Stimulated activated CD4-positive, alpha-beta T cell treated with anti-CD3 and anti-CD28 coated beads, Interleukin-1b, Interleukin-23, amount 100 ng/mL, for 24 hours (primary cell): ENCODE data around the gene INPP5A.
"Not testable (repeated sequence)": the region's sequence is repeated elsewhere in the genome, so short reads cannot be mapped to it uniquely, and the experiment has no call there.

ENCODE experiments used
- DNase-seq, 4 experiments: peaks; one replicate each; pipeline ENCODE4 v3.0.0-alpha.2; 2020; ENCODE audit warnings: low read depth in 4 of 4, low spot score in 1 of 4

The INPP5A gene

GRCh38 chr10:132808383-132809231 lies 271.0 kb downstream of the INPP5A start:
- DNase-seq = no peak

- no peak for DNase-seq
Measured at GRCh38 chr10:132809232-132810140, 271.9 kb downstream of the INPP5A start.

GRCh38 chr10:132810141-132810806 lies 272.7 kb downstream of the INPP5A start:
- no peak for DNase-seq

DNA sequence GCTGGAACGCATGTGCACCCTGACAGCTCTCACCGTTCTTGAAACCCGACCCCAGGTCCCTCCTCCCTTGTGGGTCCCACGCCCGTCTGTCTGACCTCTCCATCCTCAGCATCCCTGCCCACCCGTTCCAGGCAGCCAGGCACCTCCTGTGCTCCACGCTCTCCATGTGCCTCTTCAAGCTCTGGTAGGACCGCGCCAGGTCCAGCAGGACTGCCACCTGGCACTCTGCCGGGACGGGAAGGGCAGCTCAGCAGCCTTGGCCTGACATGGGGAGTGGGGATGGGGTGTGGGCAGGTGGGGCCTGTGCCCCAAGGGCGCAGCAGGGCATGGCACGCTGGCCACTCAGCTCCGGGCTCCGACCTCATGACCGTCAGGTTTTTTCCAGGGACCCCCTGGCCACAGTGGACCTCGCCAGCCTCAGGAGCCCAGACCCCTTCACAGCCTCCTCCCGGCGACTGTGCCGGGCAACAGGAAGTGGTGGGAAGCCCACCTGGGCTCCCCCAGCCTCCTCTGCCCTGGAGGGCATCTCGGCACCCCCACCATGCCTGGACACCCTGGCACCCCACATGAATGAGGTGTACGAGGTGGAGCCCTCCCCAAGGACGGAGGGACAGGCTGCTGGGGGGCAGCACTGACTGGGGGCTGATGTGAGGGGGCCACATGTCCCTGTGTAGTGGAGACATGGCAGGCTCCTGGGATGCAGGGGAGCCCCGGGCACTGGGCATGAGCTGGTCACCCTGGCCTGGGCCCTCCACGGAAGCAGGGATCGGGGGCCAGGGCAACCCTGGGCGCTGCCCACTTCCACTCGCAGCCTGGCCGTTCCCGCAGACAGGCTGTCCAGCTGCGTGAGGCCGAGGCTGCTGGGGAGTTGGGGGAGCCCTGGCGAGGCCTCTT lies 273.5 kb downstream of the INPP5A start:
- DNase-seq = no peak

- no peak for DNase-seq
Measured at GRCh38 chr10:132811891-132812481, 274.4 kb downstream of the INPP5A start.

- no peak for DNase-seq
Measured at GRCh38 chr10:132812520-132812919, 274.9 kb downstream of the INPP5A start.

- no peak for DNase-seq
Measured at GRCh38 chr10:132813001-132813401, 275.4 kb downstream of the INPP5A start.

DNA sequence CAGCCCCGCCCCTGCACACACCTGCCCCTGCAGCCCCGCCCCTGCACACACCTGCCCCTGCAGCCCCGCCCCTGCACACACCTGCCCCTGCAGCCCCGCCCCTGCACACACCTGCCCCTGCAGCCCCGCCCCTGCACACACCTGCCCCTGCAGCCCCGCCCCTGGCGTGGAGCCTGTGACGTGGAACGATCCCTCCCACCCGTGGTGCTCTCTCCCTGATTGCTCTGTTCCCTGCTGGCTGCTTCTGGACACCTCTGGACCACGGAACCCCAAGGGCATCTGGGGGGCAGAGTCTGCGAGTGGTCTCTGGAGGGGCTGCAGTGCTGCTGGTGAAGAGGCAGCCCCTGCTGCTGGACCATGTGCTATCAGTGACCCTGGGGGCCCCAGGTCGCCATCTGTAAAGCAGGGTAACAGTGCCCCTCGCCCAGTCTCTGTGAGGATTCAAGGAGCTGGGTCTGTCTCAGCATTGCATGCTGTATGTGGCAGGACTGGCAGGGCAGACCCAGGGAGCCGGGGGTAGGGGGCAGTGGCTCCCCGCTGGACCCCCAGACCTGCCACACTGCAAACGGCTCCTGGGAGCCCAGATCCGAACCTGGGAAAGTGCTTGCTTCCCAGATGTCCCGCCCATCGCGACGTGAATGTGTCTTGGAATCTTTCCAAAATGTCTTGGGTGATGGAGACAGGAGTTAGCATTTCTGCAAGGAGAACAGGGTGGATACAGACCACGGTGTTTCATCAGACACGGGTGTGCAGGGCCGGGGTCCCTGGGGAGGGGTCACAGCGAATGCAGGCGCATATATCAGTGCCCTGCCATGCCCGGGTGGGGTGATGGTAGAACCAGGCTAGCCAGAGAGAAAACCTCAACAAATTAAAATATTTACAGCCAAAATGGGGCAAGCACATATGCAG lies 276.2 kb downstream of the INPP5A start:
- DNase-seq = no peak

DNA sequence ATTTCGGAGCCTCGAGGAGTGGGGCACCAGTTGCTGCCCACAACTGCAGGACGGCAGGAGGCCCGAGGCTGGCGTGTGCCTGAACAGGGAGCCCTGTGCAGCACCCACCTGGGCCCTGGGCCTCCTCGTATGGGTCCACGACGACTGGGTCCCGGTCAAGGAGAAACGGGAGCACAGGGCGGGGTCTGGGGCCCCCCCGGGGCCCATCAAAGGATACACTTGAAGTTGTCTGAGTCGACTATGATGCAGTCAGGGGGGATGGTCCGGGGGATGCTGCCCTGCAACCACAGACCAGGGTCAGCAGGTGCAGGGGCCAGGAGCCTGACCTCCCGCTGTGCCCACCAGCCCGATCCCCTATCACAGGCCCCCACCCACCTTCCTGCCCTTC lies 276.9 kb downstream of the INPP5A start:
- DNase-seq = no peak

GRCh38 chr10:132815168-132815857 lies 277.7 kb downstream of the INPP5A start:
- DNase-seq = no peak

DNA sequence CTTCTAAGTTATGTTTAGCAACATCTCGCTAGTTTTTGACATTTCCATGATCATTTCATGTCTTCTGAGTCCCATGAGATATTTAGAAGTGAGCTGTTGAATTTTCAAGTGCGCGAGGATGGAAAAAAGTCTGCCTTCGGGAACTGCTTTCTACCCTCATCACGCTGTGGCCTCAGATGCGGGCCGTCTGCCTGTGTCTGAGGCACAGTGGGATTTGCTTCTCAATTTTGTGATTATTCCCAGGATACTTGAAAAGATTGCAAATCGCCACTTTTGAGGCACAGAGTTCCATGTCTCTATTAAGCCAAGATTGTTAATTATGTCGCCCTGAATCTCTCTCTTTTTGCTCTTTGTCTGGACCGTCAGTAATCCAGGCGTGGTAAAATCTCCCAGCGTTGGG lies 279.1 kb downstream of the INPP5A start:
- no peak for DNase-seq

DNA sequence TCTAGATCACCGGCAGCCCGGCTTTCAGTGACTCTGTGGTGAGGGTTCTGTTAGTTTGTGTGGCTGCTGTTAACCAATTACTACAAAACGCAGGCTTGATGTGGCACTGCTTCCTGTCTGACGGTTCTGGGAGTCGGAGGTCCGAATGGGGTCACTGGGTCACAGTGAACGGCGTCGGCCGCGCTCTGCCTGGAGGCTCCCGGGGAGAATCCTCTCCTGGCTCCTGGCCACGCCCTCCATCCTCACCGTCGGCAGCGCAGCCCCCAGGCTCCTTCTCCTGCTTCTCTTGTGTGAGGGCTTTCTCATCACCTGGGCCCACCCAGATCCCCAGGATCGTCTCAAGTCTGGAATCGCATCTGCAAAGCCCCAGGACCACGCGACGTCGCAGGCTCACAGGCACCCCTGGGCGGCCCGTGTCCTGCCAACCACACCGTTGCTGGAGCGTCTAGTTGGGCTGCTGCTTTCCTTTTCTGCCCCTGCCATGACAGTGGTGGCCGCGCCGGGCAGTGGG lies 280.2 kb downstream of the INPP5A start:
- DNase-seq = no peak

- DNase-seq = no peak
Measured at GRCh38 chr10:132820056-132820455, 282.5 kb downstream of the INPP5A start.

GRCh38 chr10:132825783-132826523 lies 288.4 kb downstream of the INPP5A start:
- not testable (repeated sequence) for DNase-seq

GRCh38 chr10:132826524-132827422 lies 289.2 kb downstream of the INPP5A start:
- DNase-seq = no peak

DNA sequence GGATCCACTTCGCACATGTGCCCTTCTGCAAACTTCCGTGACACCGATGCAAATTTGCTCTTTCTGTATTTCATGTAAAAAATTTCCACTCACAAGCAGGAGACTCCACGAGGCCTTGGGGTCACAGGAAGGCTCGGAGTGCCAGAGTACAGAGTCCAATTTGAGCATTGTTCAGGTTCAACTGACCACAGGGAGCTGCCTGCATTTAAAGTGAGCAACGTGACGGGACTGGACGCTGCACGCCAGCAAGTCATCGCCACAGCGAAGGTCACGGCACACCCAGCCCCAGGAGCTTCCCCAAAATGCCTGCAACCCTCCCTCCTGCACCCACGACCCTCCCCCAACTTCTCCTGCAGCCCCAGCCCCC lies 289.8 kb downstream of the INPP5A start:
- no peak for DNase-seq
